Panc1 (cell line): ENCODE data around the gene FAM53B. TPM values are rescaled to one million over a fixed set of nuclear protein-coding genes. Genes with fewer than 3 reads are reported as not detected.

Experiments used
- ATAC-seq: fragments of 200-7000 bp; cut with Tn5 transposase; 2 replicates; pipeline ENCODE4 v1.9.1; 2020; ENCODE audit warnings: mild to moderate bottlenecking, moderate library complexity
- BruUV-seq: library from RNA; stranded (reverse); fragments of 400-500 nt; replicated peaks from 2 replicates; lab custom pipeline; 2021; lab: Mats Ljungman, UMichigan
- CTCF ChIA-PET: fragments of 300-600 bp; sonication (Branson Sonifier 250); formaldehyde crosslinking; loops from one replicate; lab custom pipeline; 2022; ENCODE audit warnings: antibody characterized with exemption; lab: Charles Lee
- POLR2A ChIA-PET: fragments of 300-600 bp; sonication (Branson Sonifier 250); formaldehyde crosslinking; loops from one replicate; lab custom pipeline; 2022; ENCODE audit warnings: antibody characterized with exemption; lab: Charles Lee
- DNase-seq: peaks from one replicate; pipeline ENCODE4 v3.0.0-alpha.2; 2010; ENCODE audit warnings: low read depth, low spot score
- H3K27ac ChIP-seq: 2 replicates; pipeline ENCODE4 v1.5.1; 2011; ENCODE audit warnings: mild to moderate bottlenecking, low read length, inconsistent platforms
- H3K27me3 ChIP-seq: fragments of 200-500 bp; sonication (Bioruptor generic); 2 replicates; pipeline ENCODE4 v1.6.0; 2014; ENCODE audit warnings: low read length, inconsistent platforms; ENCODE audit not compliant: control insufficient read depth, insufficient read depth
- H3K36me3 ChIP-seq: fragments of 200-500 bp; sonication (Bioruptor generic); 2 replicates; pipeline ENCODE4 v1.5.1; 2014; ENCODE audit warnings: inconsistent platforms, mild to moderate bottlenecking, low read length, moderate library complexity; ENCODE audit not compliant: control insufficient read depth, insufficient read depth
- H3K4me1 ChIP-seq: 2 replicates; pipeline ENCODE4 v1.5.1; 2011; ENCODE audit warnings: inconsistent platforms, mild to moderate bottlenecking, low read length, moderate library complexity; ENCODE audit not compliant: control insufficient read depth, insufficient read depth
- H3K4me3 ChIP-seq, 2 experiments: 2 replicates each; pipeline ENCODE4 v1.5.1; 2011 to 2012; ENCODE audit warnings: low read depth in 2 of 2, low read length in 2 of 2, mild to moderate bottlenecking in 2 of 2, inconsistent platforms in 1 of 2, moderate library complexity in 1 of 2
- H3K9me3 ChIP-seq: fragments of 200-500 bp; sonication (Bioruptor generic); 2 replicates; pipeline ENCODE4 v1.5.1; 2014; ENCODE audit warnings: low read depth, mild to moderate bottlenecking, inconsistent platforms, low read length, moderate library complexity; ENCODE audit not compliant: control insufficient read depth, insufficient read depth
- CTCF ChIP-seq: fragments of 450-650 bp; IDR thresholded peaks from 2 replicates; pipeline ENCODE4 v1.5.1; 2017; ENCODE audit warnings: mild to moderate bottlenecking
- POLR2AphosphoS5 ChIP-seq: IDR thresholded peaks from 2 replicates; pipeline ENCODE4 v1.6.1; 2012; ENCODE audit warnings: mild to moderate bottlenecking, low read depth, low read length, moderate library complexity
- SIN3A ChIP-seq: IDR thresholded peaks from 2 replicates; pipeline ENCODE4 v1.6.1; 2012; ENCODE audit warnings: low read depth, mild to moderate bottlenecking, low read length, moderate library complexity, borderline replicate concordance; ENCODE audit not compliant: insufficient read depth
- TCF7L2 ChIP-seq: IDR thresholded peaks from 2 replicates; pipeline ENCODE4 v1.6.1; 2011; ENCODE audit warnings: mild to moderate bottlenecking, low read depth, low read length, inconsistent platforms
- in situ Hi-C: cut with HindIII; loops from 2 replicates; pipeline ENCODE4 v1.10.0; 2016; ENCODE audit warnings: low sequenced_read_pairs, low pct_unique_long_range_greater_than_20kb
- intact Hi-C: fragments of 100-400 bp; cut with micrococcal nuclease; formaldehyde crosslinking; loops from one replicate; pipeline ENCODE4 v1.10.0; 2022; ENCODE audit not compliant: unreplicated experiment
- total RNA-seq: library from RNA; stranded (reverse); gene quantifications from one replicate; pipeline ENCODE4 v1.2.1, GENCODE V29; 2021; ENCODE audit not compliant: unreplicated experiment
- TF ChIP-seq, protein P1 (sequence below), 2 experiments: IDR thresholded peaks; 2 replicates each; pipeline ENCODE4 v1.6.1; 2011 to 2012; ENCODE audit warnings: low read depth in 2 of 2, control low read depth in 1 of 2, low read length in 1 of 2, mild to moderate bottlenecking in 1 of 2, moderate library complexity in 1 of 2; ENCODE audit not compliant: insufficient read depth in 1 of 2

The FAM53B gene
- total RNA-seq, 1 experiment from 2014 or later, result 42.5 TPM

- ChIA-PET CTCF (interaction anchor here (1.2 kb wide), 1 partner anchor 38 kb away, joined by 4 read pairs; no protein-coding TSS in a partner anchor), POLR2A (no interaction called here)
- DNase-seq, result no peak
Observed at GRCh38 chr10:124701881-124702656, 42.1 kb downstream of the FAM53B start.

GRCh38 chr10:124701435-124701834 lies 42.7 kb downstream of the FAM53B start:
- no peak overlapping the region for H3K4me3 ChIP-seq
- no peaks in the 10 kb centered on the region for H3K9me3 ChIP-seq
- no peak overlapping the region for H3K27ac ChIP-seq
- DNase-seq, result no peak
- POLR2A ChIA-PET, result interaction anchor here (0.5 kb wide), 1 partner anchor 103 kb away, joined by 5 read pairs; no protein-coding TSS in a partner anchor
- H3K4me1 ChIP-seq, result peaks cover 3% of the 10 kb centered on the region; the same call in 1 of the 2 replicates
- no peak for ATAC-seq
- no peaks in the 10 kb centered on the region; the same call in 1 of the 2 replicates for H3K36me3 ChIP-seq
- no TSS peak for BruUV-seq
- no peaks in the 10 kb centered on the region for H3K27me3 ChIP-seq
- CTCF ChIA-PET, result interaction anchor here (1.2 kb wide), 1 partner anchor 38 kb away, joined by 4 read pairs; no protein-coding TSS in a partner anchor
- no peak for TF ChIP-seq SIN3A
- no peak for TF ChIP-seq CTCF
- no peak for TF ChIP-seq TCF7L2
- no peak for TF ChIP-seq POLR2AphosphoS5
- TF ChIP-seq, protein P1, sequence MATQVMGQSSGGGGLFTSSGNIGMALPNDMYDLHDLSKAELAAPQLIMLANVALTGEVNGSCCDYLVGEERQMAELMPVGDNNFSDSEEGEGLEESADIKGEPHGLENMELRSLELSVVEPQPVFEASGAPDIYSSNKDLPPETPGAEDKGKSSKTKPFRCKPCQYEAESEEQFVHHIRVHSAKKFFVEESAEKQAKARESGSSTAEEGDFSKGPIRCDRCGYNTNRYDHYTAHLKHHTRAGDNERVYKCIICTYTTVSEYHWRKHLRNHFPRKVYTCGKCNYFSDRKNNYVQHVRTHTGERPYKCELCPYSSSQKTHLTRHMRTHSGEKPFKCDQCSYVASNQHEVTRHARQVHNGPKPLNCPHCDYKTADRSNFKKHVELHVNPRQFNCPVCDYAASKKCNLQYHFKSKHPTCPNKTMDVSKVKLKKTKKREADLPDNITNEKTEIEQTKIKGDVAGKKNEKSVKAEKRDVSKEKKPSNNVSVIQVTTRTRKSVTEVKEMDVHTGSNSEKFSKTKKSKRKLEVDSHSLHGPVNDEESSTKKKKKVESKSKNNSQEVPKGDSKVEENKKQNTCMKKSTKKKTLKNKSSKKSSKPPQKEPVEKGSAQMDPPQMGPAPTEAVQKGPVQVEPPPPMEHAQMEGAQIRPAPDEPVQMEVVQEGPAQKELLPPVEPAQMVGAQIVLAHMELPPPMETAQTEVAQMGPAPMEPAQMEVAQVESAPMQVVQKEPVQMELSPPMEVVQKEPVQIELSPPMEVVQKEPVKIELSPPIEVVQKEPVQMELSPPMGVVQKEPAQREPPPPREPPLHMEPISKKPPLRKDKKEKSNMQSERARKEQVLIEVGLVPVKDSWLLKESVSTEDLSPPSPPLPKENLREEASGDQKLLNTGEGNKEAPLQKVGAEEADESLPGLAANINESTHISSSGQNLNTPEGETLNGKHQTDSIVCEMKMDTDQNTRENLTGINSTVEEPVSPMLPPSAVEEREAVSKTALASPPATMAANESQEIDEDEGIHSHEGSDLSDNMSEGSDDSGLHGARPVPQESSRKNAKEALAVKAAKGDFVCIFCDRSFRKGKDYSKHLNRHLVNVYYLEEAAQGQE (IDR thresholded peaks at IDR 0.05; ENCODE audit: insufficient read depth in 1 of 2, low read depth in 2 of 2, low read length in 1 of 2), result no peak
- in situ Hi-C loops, result no loop called here
- intact Hi-C loops, result no loop called here

More at GRCh38 chr10:124701881-124702656, 42.1 kb downstream of the FAM53B start:
- no peak overlapping the region for H3K4me3 ChIP-seq
- in situ Hi-C loops, result no loop called here
- peaks cover 3% of the 10 kb centered on the region; the same call in 1 of the 2 replicates for H3K4me1 ChIP-seq
- H3K36me3 ChIP-seq, result no peaks in the 10 kb centered on the region; the same call in 1 of the 2 replicates
- TF ChIP-seq TCF7L2 (no peak), POLR2AphosphoS5 (no peak), CTCF (no peak), SIN3A (no peak)
- TF ChIP-seq, protein P1 (IDR thresholded peaks at IDR 0.05; ENCODE audit: insufficient read depth in 1 of 2, low read depth in 2 of 2, low read length in 1 of 2), result no peak
- no peaks in the 10 kb centered on the region for H3K27me3 ChIP-seq
- intact Hi-C loops, result no loop called here
- no peaks in the 10 kb centered on the region for H3K9me3 ChIP-seq
- no peak overlapping the region for H3K27ac ChIP-seq
- no TSS peak for BruUV-seq
- ATAC-seq, result no peak
